Measurements from ENCODE around the gene BTBD10.

The BTBD10 gene

DNA sequence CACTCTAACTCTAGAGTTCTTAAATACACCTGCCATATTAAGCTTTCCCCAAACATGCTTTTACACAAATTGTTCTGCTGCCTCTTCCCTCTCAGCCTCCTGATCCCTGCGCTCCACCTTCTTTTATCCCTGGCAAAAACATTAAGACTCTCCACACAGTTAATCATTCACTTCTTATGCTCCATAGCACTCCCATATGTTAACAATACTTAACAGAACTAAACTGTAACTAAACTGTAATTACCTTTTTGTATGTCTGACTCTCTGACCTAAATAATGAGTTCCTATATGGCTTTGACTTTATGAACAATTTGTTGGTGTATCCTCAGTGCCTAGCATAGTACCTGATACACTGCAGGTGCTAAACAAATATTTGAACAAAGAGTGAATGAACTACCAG is 71.8 kb downstream of the BTBD10 start:
- H3K27me3 ChIP-seq (ENCODE audit: low read length): no peaks in the 10 kb centered on the region
- H4K20me1 ChIP-seq (ENCODE audit: low read depth, low read length): no peaks in the 10 kb centered on the region
- H3F3A ChIP-seq (ENCODE audit: insufficient read depth): 0 out of 2 replicates have a peak, but pooled peaks cover 3% of the 10 kb centered on the region
- H3K36me3 ChIP-seq (ENCODE audit: low read length): peaks cover 12% of the 10 kb centered on the region; the same call in 1 of the 2 replicates
- no peaks in the 10 kb centered on the region for H3K9me3 ChIP-seq (ENCODE audit: insufficient read depth, low read length)
- H3K9ac ChIP-seq (ENCODE audit: low read length): no peak overlapping the region
- H3K79me2 ChIP-seq (ENCODE audit: insufficient read depth, low read length): no peaks in the 10 kb centered on the region
- no peak for TF ChIP-seq EZH2phosphoT487 (conservative IDR thresholded peaks at IDR 0.05; ENCODE audit: low read length)
- TF ChIP-seq, protein P1, sequence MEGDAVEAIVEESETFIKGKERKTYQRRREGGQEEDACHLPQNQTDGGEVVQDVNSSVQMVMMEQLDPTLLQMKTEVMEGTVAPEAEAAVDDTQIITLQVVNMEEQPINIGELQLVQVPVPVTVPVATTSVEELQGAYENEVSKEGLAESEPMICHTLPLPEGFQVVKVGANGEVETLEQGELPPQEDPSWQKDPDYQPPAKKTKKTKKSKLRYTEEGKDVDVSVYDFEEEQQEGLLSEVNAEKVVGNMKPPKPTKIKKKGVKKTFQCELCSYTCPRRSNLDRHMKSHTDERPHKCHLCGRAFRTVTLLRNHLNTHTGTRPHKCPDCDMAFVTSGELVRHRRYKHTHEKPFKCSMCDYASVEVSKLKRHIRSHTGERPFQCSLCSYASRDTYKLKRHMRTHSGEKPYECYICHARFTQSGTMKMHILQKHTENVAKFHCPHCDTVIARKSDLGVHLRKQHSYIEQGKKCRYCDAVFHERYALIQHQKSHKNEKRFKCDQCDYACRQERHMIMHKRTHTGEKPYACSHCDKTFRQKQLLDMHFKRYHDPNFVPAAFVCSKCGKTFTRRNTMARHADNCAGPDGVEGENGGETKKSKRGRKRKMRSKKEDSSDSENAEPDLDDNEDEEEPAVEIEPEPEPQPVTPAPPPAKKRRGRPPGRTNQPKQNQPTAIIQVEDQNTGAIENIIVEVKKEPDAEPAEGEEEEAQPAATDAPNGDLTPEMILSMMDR (IDR thresholded peaks at IDR 0.05; ENCODE audit: insufficient read depth, low read length, poor library complexity, severe bottlenecking): no peak
- no peak overlapping the region for H3K27ac ChIP-seq (ENCODE audit: low read depth, low read length)
- H3K9me2 ChIP-seq (replicated peaks; ENCODE audit: insufficient read depth, low read length): no peaks in the 10 kb centered on the region
- no peak overlapping the region for H3K4me2 ChIP-seq (ENCODE audit: low read depth, low read length, poor library complexity, severe bottlenecking)
- H2AFZ ChIP-seq (ENCODE audit: low read depth, low read length, severe bottlenecking): no peak overlapping the region
- no peak overlapping the region for H3K4me3 ChIP-seq (ENCODE audit: insufficient read depth, low read length, poor library complexity, severe bottlenecking)

- no peaks in the 10 kb centered on the region for H3K9me3 ChIP-seq (ENCODE audit: insufficient read depth, low read length)
- no peaks in the 10 kb centered on the region for H3K27me3 ChIP-seq (ENCODE audit: low read length)
- TF ChIP-seq EZH2phosphoT487 (conservative IDR thresholded peaks at IDR 0.05; ENCODE audit: low read length): no peak
- TF ChIP-seq, protein P1 (IDR thresholded peaks at IDR 0.05; ENCODE audit: insufficient read depth, low read length, poor library complexity, severe bottlenecking): no peak
- no peaks in the 10 kb centered on the region for H4K20me1 ChIP-seq (ENCODE audit: low read depth, low read length)
- H3K9ac ChIP-seq (ENCODE audit: low read length): no peak overlapping the region
- no peak overlapping the region for H2AFZ ChIP-seq (ENCODE audit: low read depth, low read length, severe bottlenecking)
- no peak overlapping the region for H3K4me3 ChIP-seq (ENCODE audit: insufficient read depth, low read length, poor library complexity, severe bottlenecking)
- H3K27ac ChIP-seq (ENCODE audit: low read depth, low read length): no peak overlapping the region
- H3F3A ChIP-seq (ENCODE audit: insufficient read depth): peaks cover 17% of the 10 kb centered on the region; the same call in 1 of the 2 replicates
- H3K4me2 ChIP-seq (ENCODE audit: low read depth, low read length, poor library complexity, severe bottlenecking): no peak overlapping the region
- peaks cover 19% of the 10 kb centered on the region; the same call in 1 of the 2 replicates for H3K36me3 ChIP-seq (ENCODE audit: low read length)
- no peaks in the 10 kb centered on the region for H3K79me2 ChIP-seq (ENCODE audit: insufficient read depth, low read length)
- no peaks in the 10 kb centered on the region for H3K9me2 ChIP-seq (replicated peaks; ENCODE audit: insufficient read depth, low read length)
Observed at GRCh38 chr11:13388741-13389140, 74.3 kb downstream of the BTBD10 start.

- Histone ChIP-seq H3K27ac (ENCODE audit: low read depth, low read length) (no peak overlapping the region), H3K27me3 (ENCODE audit: low read length) (no peaks in the 10 kb centered on the region), H3K36me3 (ENCODE audit: low read length) (peaks cover 19% of the 10 kb centered on the region; the same call in 1 of the 2 replicates), H3K4me3 (ENCODE audit: insufficient read depth, low read length, poor library complexity, severe bottlenecking) (no peak overlapping the region), H3K4me2 (ENCODE audit: low read depth, low read length, poor library complexity, severe bottlenecking) (no peak overlapping the region), H3K9me3 (ENCODE audit: insufficient read depth, low read length) (no peaks in the 10 kb centered on the region), H3K9ac (ENCODE audit: low read length) (no peak overlapping the region), H3F3A (ENCODE audit: insufficient read depth) (peaks cover 17% of the 10 kb centered on the region; the same call in 1 of the 2 replicates), H3K9me2 (replicated peaks; ENCODE audit: insufficient read depth, low read length) (no peaks in the 10 kb centered on the region), H3K79me2 (ENCODE audit: insufficient read depth, low read length) (no peaks in the 10 kb centered on the region), H4K20me1 (ENCODE audit: low read depth, low read length) (no peaks in the 10 kb centered on the region), H2AFZ (ENCODE audit: low read depth, low read length, severe bottlenecking) (no peak overlapping the region)
- TF ChIP-seq EZH2phosphoT487 (conservative IDR thresholded peaks at IDR 0.05; ENCODE audit: low read length): no peak
- TF ChIP-seq, protein P1 (IDR thresholded peaks at IDR 0.05; ENCODE audit: insufficient read depth, low read length, poor library complexity, severe bottlenecking): no peak
Observed at GRCh38 chr11:13386567-13386966, 76.5 kb downstream of the BTBD10 start.
